HepG2 (cell line): Measurements from ENCODE around the gene SHE. TPM values are rescaled to one million over a fixed set of nuclear protein-coding genes. Genes with fewer than 3 reads are reported as not detected.

Experiments
- ARID3A ChIP-seq: IDR thresholded peaks from 2 replicates; pipeline ENCODE4 v1.6.1; 2012; ENCODE audit warnings: low read depth, low read length, improper control_type of control experiment
- BATF2 ChIP-seq: sonication (generic); formaldehyde crosslinking; IDR thresholded peaks from 2 replicates; pipeline ENCODE4 v1.8.0; 2022; ENCODE audit warnings: mild to moderate bottlenecking, missing genetic modification reagents, moderate library complexity
- ELK4 ChIP-seq: sonication (generic); formaldehyde crosslinking; IDR thresholded peaks from 2 replicates; pipeline ENCODE4 v1.9.0; 2021; ENCODE audit warnings: missing genetic modification reagents, borderline replicate concordance
- ESRRA ChIP-seq: sonication (generic); formaldehyde crosslinking; IDR thresholded peaks from 2 replicates; pipeline ENCODE4 v1.5.1; 2020; ENCODE audit warnings: mild to moderate bottlenecking, low read depth, missing genetic modification reagents
- GTF3A ChIP-seq: sonication (generic); formaldehyde crosslinking; conservative IDR thresholded peaks from 2 replicates; pipeline ENCODE4 v1.4.0; 2020; ENCODE audit warnings: mild to moderate bottlenecking, missing genetic modification reagents
- HDAC2 ChIP-seq: sonication (generic); formaldehyde crosslinking; IDR thresholded peaks from 2 replicates; pipeline ENCODE4 v1.4.0; 2020; ENCODE audit warnings: missing genetic modification reagents
- MAFG ChIP-seq: sonication (generic); formaldehyde crosslinking; IDR thresholded peaks from 2 replicates; pipeline ENCODE4 v1.5.1; 2020; ENCODE audit warnings: mild to moderate bottlenecking, missing genetic modification reagents
- MIXL1 ChIP-seq: IDR thresholded peaks from 2 replicates; pipeline ENCODE4 v1.6.1; 2016
- MTA1 ChIP-seq: sonication (generic); formaldehyde crosslinking; IDR thresholded peaks from 2 replicates; pipeline ENCODE4 v1.4.0; 2020; ENCODE audit warnings: missing genetic modification reagents, mild to moderate bottlenecking, borderline replicate concordance
- REST ChIP-seq, 2 experiments: IDR thresholded peaks; 2 replicates each; pipeline ENCODE4 v1.6.1; 2011 to 2012; ENCODE audit warnings: low read length in 2 of 2, borderline replicate concordance in 1 of 2, low read depth in 1 of 2, mild to moderate bottlenecking in 1 of 2, moderate library complexity in 1 of 2
- SMC3 ChIP-seq: IDR thresholded peaks from 2 replicates; pipeline ENCODE4 v1.6.1; 2011; ENCODE audit warnings: low read length, improper control_type of control experiment
- TEF ChIP-seq: sonication (generic); formaldehyde crosslinking; IDR thresholded peaks from 2 replicates; pipeline ENCODE4 v1.5.0; 2020; ENCODE audit warnings: missing genetic modification reagents
- ZFX ChIP-seq: sonication (generic); formaldehyde crosslinking; IDR thresholded peaks from 2 replicates; pipeline ENCODE4 v1.4.0; 2020; ENCODE audit warnings: mild to moderate bottlenecking, low read depth, missing genetic modification reagents, moderate library complexity
- ZMYM4 ChIP-seq: sonication (generic); formaldehyde crosslinking; IDR thresholded peaks from 2 replicates; pipeline ENCODE4 v1.8.1; 2023; ENCODE audit warnings: mild to moderate bottlenecking, missing genetic modification reagents
- ZNF281 ChIP-seq: sonication (generic); formaldehyde crosslinking; IDR thresholded peaks from 2 replicates; pipeline ENCODE4 v1.4.0; 2020; ENCODE audit warnings: missing genetic modification reagents, borderline replicate concordance
- ZNF367 ChIP-seq: sonication (generic); formaldehyde crosslinking; IDR thresholded peaks from 2 replicates; pipeline ENCODE4 v1.4.0; 2020; ENCODE audit warnings: missing genetic modification reagents, borderline replicate concordance
- polyA plus RNA-seq, 8 experiments: library from polyadenylated mRNA; depleted of rRNA in 3 of 8; stranded (reverse) in 7 of 8; unstranded in 1 of 8; fragments of >200 nt; fragmentation: Illumina TruSeq in 4 of 8; extraction: Trizol in 4 of 8; gene quantifications; 2 replicates each; pipeline versions ENCODE4 v1.2.1 to v1.2.3, GENCODE V29; 2011 to 2016; ENCODE audit warnings: low read depth in 4 of 8, missing spikeins in 1 of 8, mixed read lengths in 1 of 8; ENCODE audit not compliant: insufficient read depth in 1 of 8
- total RNA-seq, 5 experiments: library from RNA; depleted of rRNA; stranded (reverse); fragments of >200 nt; fragmentation: Illumina TruSeq; extraction: Trizol; gene quantifications; 2 replicates each; pipeline ENCODE4 v1.2.3, GENCODE V29; 2016; ENCODE audit warnings: low read depth in 1 of 5

SHE gene
- total and polyA plus RNA-seq, 2 of the 13 experiments (the other 11 are each of a cell fraction or from before 2014, with no cell fraction given): not detected

GRCh38 chr1:154469844-154470560, 32.2 kb downstream of the SHE start (continued):
- TF ChIP-seq REST (IDR thresholded peaks at IDR 0.05; ENCODE audit: borderline replicate concordance in 1 of 2, low read depth in 1 of 2, low read length in 2 of 2): no peak
- TF ChIP-seq MTA1 (CRISPR knock-in tag): no peak
- TF ChIP-seq MIXL1 (CRISPR knock-in tag): no peak
- TF ChIP-seq SMC3: no peak
- peak; percentile 43 for TF ChIP-seq HDAC2 (CRISPR knock-in tag)
- TF ChIP-seq ZMYM4 (CRISPR knock-in tag): no peak
- no peak for TF ChIP-seq ELK4
- no peak for TF ChIP-seq ZNF367 (CRISPR knock-in tag)
- TF ChIP-seq MAFG: no peak
- TF ChIP-seq ZFX (CRISPR knock-in tag): no peak
- TF ChIP-seq ESRRA (CRISPR knock-in tag): no peak
- TF ChIP-seq ARID3A: no peak
- peak; percentile 88; the same call in 1 of the 2 replicates for TF ChIP-seq TEF
- no peak for TF ChIP-seq GTF3A (CRISPR knock-in tag)
- TF ChIP-seq BATF2 (CRISPR knock-in tag): no peak
- TF ChIP-seq ZNF281 (CRISPR knock-in tag): no peak
